GM23338 (cell line): ENCODE results near the gene DPF3. TPM values are rescaled to one million over a fixed set of nuclear protein-coding genes. Genes with fewer than 3 reads are reported as not detected.

Source experiments
- ATAC-seq: fragments of 200-7000 bp; cut with Tn5 transposase; 3 replicates; pipeline ENCODE4 v1.9.1; 2020
- DNase-seq: peaks from one replicate; pipeline ENCODE4 v3.0.0-alpha.2; 2015; ENCODE audit warnings: low spot score
- H2AFZ ChIP-seq: fragments of 200-600 bp; sonication (generic); 2 replicates; pipeline ENCODE4 v1.8.0; 2016; ENCODE audit warnings: antibody characterized with exemption, mild to moderate bottlenecking, moderate library complexity
- H3F3A ChIP-seq: fragments of 200-600 bp; sonication (generic); replicated peaks from 2 replicates; pipeline ENCODE4 v1.8.0; 2017; ENCODE audit warnings: antibody characterized with exemption, mixed run types, low read depth
- H3K27ac ChIP-seq: fragments of 200-600 bp; sonication (generic); 2 replicates; pipeline ENCODE4 v1.6.1; 2016; ENCODE audit warnings: low read depth
- H3K27me3 ChIP-seq: fragments of 200-600 bp; sonication (generic); 2 replicates; pipeline ENCODE4 v1.8.0; 2016; ENCODE audit warnings: mild to moderate bottlenecking, mixed run types, moderate library complexity; ENCODE audit not compliant: insufficient read depth
- H3K36me3 ChIP-seq: fragments of 200-600 bp; sonication (generic); 2 replicates; pipeline ENCODE4 v1.8.0; 2016; ENCODE audit warnings: mild to moderate bottlenecking; ENCODE audit not compliant: insufficient read depth
- H3K4me1 ChIP-seq: fragments of 200-600 bp; sonication (generic); 2 replicates; pipeline ENCODE4 v1.8.0; 2016; ENCODE audit warnings: mild to moderate bottlenecking, moderate library complexity; ENCODE audit not compliant: insufficient read depth
- H3K4me2 ChIP-seq: fragments of 200-600 bp; sonication (generic); 2 replicates; pipeline ENCODE4 v1.7.1; 2017; ENCODE audit warnings: mixed run types
- H3K4me3 ChIP-seq: fragments of 200-600 bp; sonication (generic); 2 replicates; pipeline ENCODE4 v1.6.1; 2016; ENCODE audit warnings: mixed run types
- H3K79me2 ChIP-seq: fragments of 200-600 bp; sonication (generic); replicated peaks from 2 replicates; pipeline ENCODE4 v1.8.0; 2017; ENCODE audit warnings: mild to moderate bottlenecking; ENCODE audit not compliant: insufficient read depth
- H3K9me2 ChIP-seq: fragments of 200-600 bp; sonication (generic); 2 replicates; pipeline ENCODE4 v1.8.0; 2017; ENCODE audit not compliant: insufficient read depth
- H4K20me1 ChIP-seq: fragments of 200-600 bp; sonication (generic); replicated peaks from 2 replicates; pipeline ENCODE4 v1.8.0; 2017; ENCODE audit warnings: mild to moderate bottlenecking; ENCODE audit not compliant: insufficient read depth
- H3K27ac Mint-ChIP-seq: 2 replicates; pipeline ENCODE4 v1.8.0; 2020; ENCODE audit warnings: inconsistent platforms, mild to moderate bottlenecking, moderate library complexity, mixed read lengths
- H3K27me3 Mint-ChIP-seq: 3 replicates; pipeline ENCODE4 v1.8.0; 2022; ENCODE audit warnings: low read depth, mild to moderate bottlenecking, moderate library complexity, mixed read lengths, inconsistent platforms; ENCODE audit not compliant: insufficient read depth, poor library complexity
- H3K36me3 Mint-ChIP-seq: 3 replicates; pipeline ENCODE4 v1.8.0; 2021; ENCODE audit warnings: low read depth, mild to moderate bottlenecking, inconsistent platforms, moderate library complexity, mixed read lengths
- H3K4me1 Mint-ChIP-seq: 3 replicates; pipeline ENCODE4 v1.8.0; 2020; ENCODE audit warnings: mild to moderate bottlenecking, inconsistent platforms, mixed read lengths
- H3K4me3 Mint-ChIP-seq: 3 replicates; pipeline ENCODE4 v1.8.0; 2021; ENCODE audit warnings: moderate library complexity, mild to moderate bottlenecking, inconsistent platforms, mixed read lengths
- H3K9me3 Mint-ChIP-seq: 3 replicates; pipeline ENCODE4 v1.8.0; 2020; ENCODE audit warnings: moderate library complexity, mild to moderate bottlenecking, inconsistent platforms, mixed read lengths
- CREB1 ChIP-seq: fragments of 250-450 bp; sonication (Bioruptor Pico); IDR thresholded peaks from 2 replicates; pipeline ENCODE4 v1.5.0; 2020; ENCODE audit warnings: low read depth, mild to moderate bottlenecking, moderate library complexity
- CTCF ChIP-seq, 2 experiments: fragments of 200-600 bp in 1 of 2; sonication (generic) in 1 of 2; conservative IDR thresholded peaks; 2 replicates each; pipeline versions ENCODE4 v1.5.1 to v1.6.1; 2016 to 2017; ENCODE audit warnings: antibody characterized with exemption in 2 of 2, low read depth in 2 of 2, mild to moderate bottlenecking in 2 of 2, moderate library complexity in 1 of 2
- EZH2phosphoT487 ChIP-seq: fragments of 200-600 bp; sonication (generic); IDR thresholded peaks from one replicate; pipeline ENCODE4 v1.8.1; 2018; ENCODE audit warnings: antibody characterized with exemption; ENCODE audit not compliant: unreplicated experiment
- JUNB ChIP-seq: IDR thresholded peaks from one replicate; pipeline ENCODE4 v1.6.1; 2016; ENCODE audit warnings: antibody characterized with exemption; ENCODE audit not compliant: unreplicated experiment
- POLR2AphosphoS5 ChIP-seq: IDR thresholded peaks from 2 replicates; pipeline ENCODE4 v1.6.1; 2016; ENCODE audit warnings: antibody characterized with exemption, low read depth
- REST ChIP-seq: IDR thresholded peaks from one replicate; pipeline ENCODE4 v1.6.1; 2018; ENCODE audit warnings: antibody characterized with exemption; ENCODE audit not compliant: unreplicated experiment
- STAT1 ChIP-seq: IDR thresholded peaks from one replicate; pipeline ENCODE4 v1.6.1; 2016; ENCODE audit warnings: antibody characterized with exemption; ENCODE audit not compliant: unreplicated experiment
- ZNF114 ChIP-seq: fragments of 250-450 bp; sonication (Bioruptor Pico); IDR thresholded peaks from 2 replicates; pipeline ENCODE4 v1.5.0; 2020; ENCODE audit warnings: mild to moderate bottlenecking, moderate library complexity
- ZNF331 ChIP-seq: fragments of 250-450 bp; sonication (Bioruptor Pico); IDR thresholded peaks from 2 replicates; pipeline ENCODE4 v1.5.0; 2020; ENCODE audit warnings: low read depth, mild to moderate bottlenecking, moderate library complexity
- polyA plus RNA-seq: library from polyadenylated mRNA; unstranded; fragments of >200 nt; fragmentation: Nextera tagmentation; extraction: Ambion mirVana; gene quantifications from 2 replicates; pipeline ENCODE4 v1.2.1, GENCODE V29; 2016
- total RNA-seq: library from RNA; depleted of rRNA; stranded (reverse); fragments of >200 nt; shearing (Covaris generic); gene quantifications from 2 replicates; pipeline ENCODE4 v1.2.3, GENCODE V29; 2014
- TF ChIP-seq, protein P1 (sequence below): IDR thresholded peaks from 2 replicates; pipeline ENCODE4 v1.6.1; 2016; ENCODE audit warnings: antibody characterized with exemption

Gene DPF3
- total and polyA plus RNA-seq, 2 experiments from 2014 or later, result 0.18 to 1.0 TPM

DNA sequence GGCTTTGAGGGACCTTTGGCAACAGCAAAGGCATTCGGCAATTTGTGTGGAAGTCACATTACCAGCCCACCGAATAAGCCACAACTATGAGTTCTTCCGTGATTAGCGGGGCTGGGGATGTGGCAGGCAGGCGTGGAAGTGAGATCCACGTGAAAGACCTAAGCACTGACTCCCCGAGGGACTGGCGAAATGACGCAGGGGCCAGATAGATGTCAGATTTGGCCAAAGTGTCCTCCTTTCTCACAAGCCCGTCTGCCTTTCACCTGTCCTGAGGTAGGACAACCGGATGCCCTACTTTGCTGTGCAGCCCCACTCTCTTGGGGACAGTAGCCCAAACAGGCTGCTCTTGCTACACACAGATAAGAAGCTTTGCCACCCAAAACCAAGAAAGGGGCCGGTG is 54.5 kb downstream of the DPF3 start:
- Histone ChIP-seq H3K4me3 (no peak overlapping the region), H3F3A (no peaks in the 10 kb centered on the region), H3K27me3 (no peaks in the 10 kb centered on the region), H3K36me3 (no peaks in the 10 kb centered on the region), H3K27ac (no peak overlapping the region), H3K4me1 (no peaks in the 10 kb centered on the region), H3K4me2 (no peak overlapping the region), H3K79me2 (no peaks in the 10 kb centered on the region), H2AFZ (no peak overlapping the region), H3K9me2 (no peaks in the 10 kb centered on the region), H4K20me1 (no peaks in the 10 kb centered on the region)
- Mint-ChIP-seq H3K27ac (no peak overlapping the region), H3K4me3 (no peak overlapping the region), H3K27me3 (no peaks in the 10 kb centered on the region), H3K9me3 (no peaks in the 10 kb centered on the region), H3K36me3 (no peaks in the 10 kb centered on the region), H3K4me1 (no peaks in the 10 kb centered on the region)
- DNase-seq (no peak), ATAC-seq (no peak)
- TF ChIP-seq CREB1 (no peak), JUNB (no peak), EZH2phosphoT487 (no peak), POLR2AphosphoS5 (no peak), STAT1 (no peak)

GRCh38 chr14:72836085-72836484 is 57.8 kb downstream of the DPF3 start:
- no peaks in the 10 kb centered on the region for H3K27me3 ChIP-seq
- peaks cover 5% of the 10 kb centered on the region for H3K27me3 Mint-ChIP-seq
- no peaks in the 10 kb centered on the region for H3K79me2 ChIP-seq
- no peak overlapping the region for H3K4me3 Mint-ChIP-seq
- H3K27ac Mint-ChIP-seq, result no peak overlapping the region
- H3K4me1 Mint-ChIP-seq, result peaks cover 4% of the 10 kb centered on the region
- 0 out of 2 replicates have a peak, but pooled peaks cover 6% of the 10 kb centered on the region for H3K9me2 ChIP-seq
- H3K36me3 Mint-ChIP-seq, result no peaks in the 10 kb centered on the region
- no peaks in the 10 kb centered on the region for H3K36me3 ChIP-seq
- no peak overlapping the region for H2AFZ ChIP-seq
- no peak overlapping the region for H3K4me2 ChIP-seq
- no peak overlapping the region for H3K4me3 ChIP-seq
- no peaks in the 10 kb centered on the region for H4K20me1 ChIP-seq
- H3K9me3 Mint-ChIP-seq, result no peaks in the 10 kb centered on the region
- 0 out of 2 replicates have a peak, but pooled peaks cover 2% of the 10 kb centered on the region for H3K4me1 ChIP-seq
- DNase-seq, result no peak
- H3K27ac ChIP-seq, result no peak overlapping the region
- H3F3A ChIP-seq, result no peaks in the 10 kb centered on the region
- ATAC-seq, result no peak
- TF ChIP-seq CTCF (conservative IDR thresholded peaks at IDR 0.05; ENCODE audit: low read depth in 2 of 2) (no peak), ZNF331 (CRISPR knock-in tag) (no peak), CREB1 (no peak), REST (no peak), JUNB (no peak), STAT1 (no peak), ZNF114 (no peak)
- TF ChIP-seq, protein P1, sequence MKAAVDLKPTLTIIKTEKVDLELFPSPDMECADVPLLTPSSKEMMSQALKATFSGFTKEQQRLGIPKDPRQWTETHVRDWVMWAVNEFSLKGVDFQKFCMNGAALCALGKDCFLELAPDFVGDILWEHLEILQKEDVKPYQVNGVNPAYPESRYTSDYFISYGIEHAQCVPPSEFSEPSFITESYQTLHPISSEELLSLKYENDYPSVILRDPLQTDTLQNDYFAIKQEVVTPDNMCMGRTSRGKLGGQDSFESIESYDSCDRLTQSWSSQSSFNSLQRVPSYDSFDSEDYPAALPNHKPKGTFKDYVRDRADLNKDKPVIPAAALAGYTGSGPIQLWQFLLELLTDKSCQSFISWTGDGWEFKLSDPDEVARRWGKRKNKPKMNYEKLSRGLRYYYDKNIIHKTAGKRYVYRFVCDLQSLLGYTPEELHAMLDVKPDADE, result no peak
